HG03575 (cell line): ENCODE measurements around the gene DCAF4.

Experiments used
- ATAC-seq: cut with Tn5 transposase; IDR thresholded peaks from one replicate; pipeline ENCODE4 v1.9.1; 2021; ENCODE audit not compliant: unreplicated experiment, insufficient number of reproducible peaks, low FRiP score; ENCODE audit errors: extremely low read depth

The DCAF4 gene, protein sequence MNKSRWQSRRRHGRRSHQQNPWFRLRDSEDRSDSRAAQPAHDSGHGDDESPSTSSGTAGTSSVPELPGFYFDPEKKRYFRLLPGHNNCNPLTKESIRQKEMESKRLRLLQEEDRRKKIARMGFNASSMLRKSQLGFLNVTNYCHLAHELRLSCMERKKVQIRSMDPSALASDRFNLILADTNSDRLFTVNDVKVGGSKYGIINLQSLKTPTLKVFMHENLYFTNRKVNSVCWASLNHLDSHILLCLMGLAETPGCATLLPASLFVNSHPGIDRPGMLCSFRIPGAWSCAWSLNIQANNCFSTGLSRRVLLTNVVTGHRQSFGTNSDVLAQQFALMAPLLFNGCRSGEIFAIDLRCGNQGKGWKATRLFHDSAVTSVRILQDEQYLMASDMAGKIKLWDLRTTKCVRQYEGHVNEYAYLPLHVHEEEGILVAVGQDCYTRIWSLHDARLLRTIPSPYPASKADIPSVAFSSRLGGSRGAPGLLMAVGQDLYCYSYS

GRCh38 chr14:72926292-72927028 is at the start of gene DCAF4:
Gene DCAF4 (plus strand): TSS chr14:72926464. CDS start chr14:72937979, 11,515 bp downstream.
- peak; percentile 94 for ATAC-seq

DNA sequence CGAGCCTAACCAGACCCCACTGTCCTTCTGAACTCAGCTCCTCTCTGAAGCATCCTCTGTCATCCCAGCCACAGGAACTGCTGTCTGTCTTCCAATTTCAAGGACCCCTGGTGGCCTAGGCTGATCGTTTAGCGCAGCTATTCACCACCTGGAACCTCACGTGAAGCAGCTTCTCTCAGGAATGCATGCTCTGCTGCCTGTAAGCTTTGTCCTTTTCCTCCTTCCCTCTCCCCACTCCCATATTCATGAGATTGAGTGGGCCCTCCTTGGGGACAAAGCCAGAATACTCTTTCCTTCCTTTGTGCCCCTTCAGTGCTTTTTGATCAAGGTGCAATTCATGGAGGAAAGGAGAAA is 49.6 kb upstream of the DCAF4 start:
- ATAC-seq, result no peak

DNA sequence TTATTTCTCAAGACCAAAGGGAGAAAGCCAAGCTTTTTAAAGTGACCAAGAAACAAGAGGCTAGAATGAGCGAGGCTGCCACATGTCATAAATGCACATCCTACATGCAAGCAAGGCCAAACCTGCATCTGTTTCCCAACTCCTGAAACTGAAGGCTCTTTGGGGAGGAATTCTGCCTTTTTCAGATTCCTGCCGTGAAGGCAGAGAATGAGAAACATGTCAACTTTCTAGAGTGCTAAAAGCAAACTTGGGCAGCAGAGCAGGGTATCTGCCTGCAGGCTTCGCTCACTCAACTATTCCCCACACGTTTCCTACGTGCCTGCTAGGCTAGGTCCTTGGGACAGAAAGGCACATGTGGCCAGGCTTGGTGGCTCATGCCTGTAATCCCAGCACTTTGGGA is 47.5 kb upstream of the DCAF4 start:
- ATAC-seq, result no peak

GRCh38 chr14:72879431-72879830 is 46.8 kb upstream of the DCAF4 start:
- ATAC-seq, result no peak

DNA sequence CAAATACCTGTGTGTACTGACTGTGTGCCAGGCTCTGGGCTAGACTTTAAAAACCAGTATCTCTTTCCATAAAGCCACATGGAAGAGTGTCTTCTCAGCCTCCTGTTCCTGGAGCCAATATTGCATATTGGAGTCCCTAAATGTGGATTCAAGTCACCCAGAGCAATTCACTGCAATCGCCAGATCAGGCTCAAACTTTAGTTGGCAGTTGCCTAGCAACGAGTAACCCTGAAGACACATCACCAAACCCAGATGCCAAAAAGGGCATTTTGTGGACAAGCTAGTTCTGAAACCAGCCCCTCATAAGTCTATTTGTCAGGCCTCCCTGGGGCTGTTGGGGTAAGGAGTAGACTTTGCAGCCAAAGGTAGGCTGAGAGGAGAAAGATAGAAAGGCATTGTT is 46.1 kb upstream of the DCAF4 start:
- ATAC-seq, result no peak

DNA sequence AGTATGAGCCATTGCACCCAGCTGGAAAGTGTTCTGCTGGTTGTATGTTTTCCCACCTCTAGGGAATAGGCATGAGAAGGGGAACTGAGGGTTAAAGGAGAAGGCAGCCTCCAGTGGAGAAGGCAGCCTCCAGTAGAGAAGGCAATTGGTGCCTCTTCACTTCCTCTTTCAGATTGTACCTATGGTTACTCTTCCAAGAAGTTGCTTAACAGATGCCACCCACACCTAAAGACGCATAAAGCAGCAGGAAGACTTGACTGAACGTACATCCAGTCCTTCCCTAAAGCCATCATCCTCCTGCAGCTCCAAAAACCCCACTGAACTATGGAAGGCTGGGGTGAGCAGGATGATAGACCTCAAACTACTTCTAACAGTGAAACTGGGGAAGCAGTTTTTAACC is 45.4 kb upstream of the DCAF4 start:
- ATAC-seq, result no peak

- ATAC-seq, result no peak
These were observed 44.7 kb upstream of the DCAF4 start for GRCh38 chr14:72881543-72881942.

GRCh38 chr14:72882047-72882446 is 44.2 kb upstream of the DCAF4 start:
- ATAC-seq, result no peak

DNA sequence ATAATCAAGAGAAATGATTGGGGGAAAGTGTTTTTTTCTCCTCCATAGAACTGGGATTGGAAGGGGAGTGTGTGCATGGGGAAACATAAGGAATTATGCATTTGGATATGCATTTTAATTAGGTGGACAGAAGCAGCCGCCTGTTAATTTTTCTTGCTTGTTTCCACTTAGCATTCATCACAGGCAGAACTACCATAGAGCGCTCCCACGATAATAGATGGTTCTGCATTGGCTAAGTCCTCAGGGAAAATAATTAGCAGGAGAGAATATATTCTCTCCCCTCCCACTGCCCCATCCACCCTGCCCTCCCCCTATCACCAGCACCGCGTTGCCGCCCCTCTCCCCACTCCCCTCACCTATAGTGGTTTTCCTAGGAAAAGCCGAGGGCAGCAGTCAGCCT is 43.8 kb upstream of the DCAF4 start:
- ATAC-seq, result no peak

GRCh38 chr14:72883109-72883508 is 43.2 kb upstream of the DCAF4 start:
- ATAC-seq, result no peak

DNA sequence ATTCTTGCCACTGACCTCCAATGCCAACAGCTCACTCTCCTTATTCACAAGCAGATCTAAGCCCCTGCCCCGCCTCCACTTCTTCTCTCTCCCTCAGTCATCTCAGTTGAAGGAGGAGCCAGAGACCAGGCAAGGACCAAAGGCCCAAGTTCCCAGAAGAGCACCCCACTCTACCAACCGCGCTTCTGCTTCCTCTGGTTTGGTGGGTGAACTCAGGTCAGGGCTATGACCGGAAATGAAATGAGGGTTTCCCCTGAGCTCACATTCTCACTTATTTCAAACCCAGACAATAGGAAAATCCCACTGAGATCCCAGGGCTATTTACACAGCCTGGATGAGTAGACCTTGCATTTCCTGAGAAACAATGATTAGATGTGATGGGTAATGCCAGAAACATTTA is 42.3 kb upstream of the DCAF4 start:
- no peak for ATAC-seq

DNA sequence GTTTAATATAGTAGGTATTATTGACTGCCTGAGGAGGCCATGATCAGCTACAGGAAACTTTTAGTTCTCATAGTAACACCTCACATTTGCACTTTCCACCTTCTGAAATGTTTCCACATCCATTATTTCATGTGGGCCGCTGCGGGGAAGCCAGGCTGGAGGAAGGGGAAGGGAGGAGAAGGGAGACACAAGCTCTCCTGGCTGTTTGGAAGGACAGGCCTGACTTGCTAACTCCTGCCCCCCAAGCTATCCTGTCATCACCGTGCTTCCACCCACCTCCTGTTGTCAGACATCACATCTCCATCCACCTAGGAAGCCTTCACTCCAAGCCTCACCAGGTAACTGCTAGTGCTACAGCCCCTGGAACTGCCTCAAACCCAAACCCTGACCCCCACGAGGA is 41.9 kb upstream of the DCAF4 start:
- ATAC-seq, result no peak

DNA sequence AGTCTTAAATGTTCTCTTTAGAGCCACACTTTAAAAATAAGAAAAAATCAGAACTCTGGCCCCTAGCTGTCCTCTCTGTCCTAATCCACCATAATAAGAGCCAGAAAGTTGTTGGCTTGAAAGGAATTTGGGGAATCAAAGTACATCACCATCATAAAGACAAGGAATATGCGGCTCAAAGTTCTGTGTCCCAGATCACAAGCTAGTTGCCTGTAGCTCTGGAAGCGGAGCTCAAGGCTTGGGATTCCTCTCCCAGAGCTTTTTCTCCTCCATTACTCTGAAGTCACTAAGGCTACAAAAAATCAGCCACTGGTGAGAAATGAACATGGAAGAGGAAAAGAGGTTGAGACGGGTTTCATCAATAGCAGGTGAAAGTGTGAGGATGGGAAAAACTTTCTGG is 38.8 kb upstream of the DCAF4 start:
- ATAC-seq, result no peak

DNA sequence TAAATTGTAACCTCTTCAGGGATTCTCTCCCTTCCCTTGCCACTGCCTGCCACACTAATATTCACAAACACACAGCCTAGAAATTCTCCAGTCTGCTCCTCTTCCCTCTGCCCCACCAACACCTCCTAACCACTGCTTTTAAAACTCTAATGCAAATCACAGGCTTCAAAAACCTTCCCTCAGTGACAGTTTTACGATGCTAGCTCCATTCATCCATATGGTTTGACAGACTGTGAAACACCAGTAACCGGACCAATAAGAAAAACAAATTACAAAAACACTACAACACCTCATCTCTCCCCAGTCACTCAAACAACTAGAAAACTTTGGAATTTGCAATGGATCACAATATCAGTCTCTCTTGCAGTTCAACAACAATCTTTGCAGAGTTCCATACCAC is 38.1 kb upstream of the DCAF4 start:
- no peak for ATAC-seq

DNA sequence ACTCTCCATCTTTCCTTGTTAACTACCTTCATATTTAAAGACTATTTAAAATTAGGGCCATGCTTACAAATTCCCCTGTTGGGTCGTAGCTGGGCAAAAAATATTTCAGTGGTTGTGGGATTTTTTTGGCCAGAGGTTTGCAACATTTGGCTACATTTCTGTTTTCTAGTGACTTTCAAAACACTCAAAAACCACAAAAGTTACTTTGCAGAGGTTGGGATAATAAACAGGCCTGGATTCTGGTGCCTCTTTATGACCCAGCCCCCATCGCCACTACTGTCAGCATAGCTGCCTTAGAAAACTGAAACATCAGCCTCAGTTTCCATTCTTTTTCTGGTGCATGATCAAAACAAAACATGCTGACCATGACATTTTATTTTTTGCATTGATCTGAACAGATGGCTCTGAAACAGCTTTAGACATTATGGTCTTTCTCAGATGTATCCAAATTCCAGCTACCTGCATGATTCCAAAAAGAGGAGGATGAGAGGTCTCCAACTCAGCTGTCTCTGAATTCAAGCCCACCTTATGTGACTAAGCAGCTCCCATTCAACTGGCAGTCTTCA is 37.5 kb upstream of the DCAF4 start:
- ATAC-seq, result no peak

- ATAC-seq, result no peak
These were observed 36.9 kb upstream of the DCAF4 start for GRCh38 chr14:72889366-72889765.

DNA sequence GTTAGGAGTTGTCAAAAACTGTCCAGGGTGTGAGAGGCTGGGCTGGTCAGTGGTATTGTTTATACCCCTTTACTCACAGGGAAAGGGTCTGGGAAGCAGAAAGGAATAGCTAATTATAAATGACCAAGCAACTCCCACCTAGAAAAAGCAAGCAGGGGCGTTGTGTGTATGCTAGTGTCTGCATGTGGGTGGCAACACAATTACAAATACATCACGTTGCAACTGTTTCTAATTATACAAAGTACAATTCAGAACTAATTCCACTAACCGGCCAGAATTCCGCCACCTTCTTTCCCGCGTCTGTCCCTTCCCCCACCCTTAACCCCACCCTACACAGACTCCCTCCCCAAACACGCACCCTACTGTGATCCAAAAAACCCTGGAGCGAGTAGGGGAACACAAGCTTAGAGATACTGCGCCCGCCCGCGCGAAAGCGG is 34.6 kb upstream of the DCAF4 start:
- ATAC-seq, result no peak

DNA sequence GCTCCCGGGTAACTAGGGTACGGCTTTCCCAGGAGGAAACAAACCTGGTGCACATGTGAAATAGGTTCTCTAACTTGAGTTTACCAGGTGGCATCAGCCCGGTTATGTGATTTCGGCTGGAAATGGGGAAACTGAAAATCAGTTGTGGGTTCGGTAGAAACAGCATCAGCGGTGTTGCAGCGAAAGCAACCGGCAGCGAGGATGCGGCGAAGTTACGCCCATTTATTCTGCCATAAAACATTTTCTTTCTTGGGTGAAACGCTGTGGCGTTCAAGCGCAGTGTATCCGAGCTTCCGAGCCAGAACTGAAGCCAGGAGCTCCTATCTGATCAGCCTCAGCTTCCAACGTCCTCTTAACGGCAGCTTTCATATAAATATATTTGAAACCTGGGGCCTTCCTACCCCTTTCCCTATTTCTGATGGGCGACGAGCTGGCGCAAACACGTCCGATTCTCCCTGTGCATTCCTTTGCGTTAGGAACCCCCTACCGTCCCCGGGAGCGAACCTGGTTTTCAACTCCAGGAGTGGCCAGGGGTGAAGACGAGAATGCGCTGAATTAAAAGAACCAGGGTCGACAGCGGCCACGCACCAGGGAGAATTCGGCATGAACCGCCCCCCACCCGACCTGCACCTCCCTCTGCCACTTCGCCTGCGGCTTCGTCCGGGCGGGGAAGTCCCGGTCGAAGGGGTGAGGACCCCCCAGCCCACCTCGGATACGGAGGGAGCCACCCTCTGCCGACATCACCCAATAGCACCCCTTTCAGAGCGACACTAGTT is 34.0 kb upstream of the DCAF4 start:
- no peak for ATAC-seq

- ATAC-seq, result no peak
These were observed 33.2 kb upstream of the DCAF4 start for GRCh38 chr14:72892879-72893635.
